ENCODE results near the gene ESPN. TPM values are rescaled to one million over a fixed set of nuclear protein-coding genes. Genes with fewer than 3 reads are reported as not detected.
"Not testable (repeated sequence)": the region's sequence is repeated elsewhere in the genome, so short reads cannot be mapped to it uniquely, and the experiment has no call there.

Gene ESPN
- total RNA-seq, 2 donors from 2014 or later: 74.3 to 98.0 TPM

DNA sequence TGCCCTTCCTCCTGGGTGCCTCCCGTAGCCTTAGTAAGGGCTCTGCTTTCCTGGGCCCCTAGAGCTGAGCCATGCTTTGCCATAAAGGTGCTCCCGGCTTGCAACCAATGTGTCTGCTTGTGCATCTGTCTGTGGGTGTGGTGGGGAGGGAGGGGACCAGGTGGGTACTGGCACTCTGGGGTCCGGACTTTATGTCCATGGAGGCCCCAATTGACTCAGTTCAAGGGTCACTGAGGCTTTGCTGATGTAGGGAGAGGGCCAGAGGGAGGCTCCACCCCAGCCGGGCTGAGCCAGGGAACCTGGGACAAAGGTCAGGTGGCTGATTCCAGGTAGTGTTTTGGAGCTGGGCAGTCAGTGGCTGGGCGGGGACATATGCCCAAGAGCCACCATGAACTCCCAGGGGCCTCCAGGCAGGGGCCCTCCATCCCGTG is 26.4 kb downstream of the ESPN start:
- Histone ChIP-seq H3K9ac (ENCODE audit: low read depth in 2 of 2, low read length in 2 of 2) (no peak overlapping the region), H3K4me3 (peak overlapping the region; percentile 13), H3K4me1 (peaks cover 9% of the 10 kb centered on the region), H3K36me3 (no peaks in the 10 kb centered on the region), H3K9me3 (no peaks in the 10 kb centered on the region), H3K27ac (peak overlapping the region; percentile 70), H3K27me3 (peaks cover 25% of the 10 kb centered on the region)
- intact Hi-C loops (cut with DNase I): no loop called here
- peak; percentile 93 for DNase-seq
- TF ChIP-seq, protein P1, sequence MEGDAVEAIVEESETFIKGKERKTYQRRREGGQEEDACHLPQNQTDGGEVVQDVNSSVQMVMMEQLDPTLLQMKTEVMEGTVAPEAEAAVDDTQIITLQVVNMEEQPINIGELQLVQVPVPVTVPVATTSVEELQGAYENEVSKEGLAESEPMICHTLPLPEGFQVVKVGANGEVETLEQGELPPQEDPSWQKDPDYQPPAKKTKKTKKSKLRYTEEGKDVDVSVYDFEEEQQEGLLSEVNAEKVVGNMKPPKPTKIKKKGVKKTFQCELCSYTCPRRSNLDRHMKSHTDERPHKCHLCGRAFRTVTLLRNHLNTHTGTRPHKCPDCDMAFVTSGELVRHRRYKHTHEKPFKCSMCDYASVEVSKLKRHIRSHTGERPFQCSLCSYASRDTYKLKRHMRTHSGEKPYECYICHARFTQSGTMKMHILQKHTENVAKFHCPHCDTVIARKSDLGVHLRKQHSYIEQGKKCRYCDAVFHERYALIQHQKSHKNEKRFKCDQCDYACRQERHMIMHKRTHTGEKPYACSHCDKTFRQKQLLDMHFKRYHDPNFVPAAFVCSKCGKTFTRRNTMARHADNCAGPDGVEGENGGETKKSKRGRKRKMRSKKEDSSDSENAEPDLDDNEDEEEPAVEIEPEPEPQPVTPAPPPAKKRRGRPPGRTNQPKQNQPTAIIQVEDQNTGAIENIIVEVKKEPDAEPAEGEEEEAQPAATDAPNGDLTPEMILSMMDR (IDR thresholded peaks at IDR 0.05): no peak

GRCh38 chr1:6453895-6454855 is 29.6 kb downstream of the ESPN start:
- H3K36me3 ChIP-seq, H3K4me3 ChIP-seq, H3K27me3 ChIP-seq: not testable (repeated sequence)

GRCh38 chr1:6454856-6455751 is 30.5 kb downstream of the ESPN start:
- Histone ChIP-seq H3K4me1 (peaks cover under 1% of the 10 kb centered on the region), H3K4me3 (no peak overlapping the region), H3K9ac (ENCODE audit: low read depth in 2 of 2, low read length in 2 of 2) (no peak overlapping the region), H3K27ac (no peak overlapping the region), H3K9me3 (no peaks in the 10 kb centered on the region), H3K27me3 (peaks cover 5% of the 10 kb centered on the region), H3K36me3 (no peaks in the 10 kb centered on the region)
- intact Hi-C loops (cut with DNase I): no loop called here
- DNase-seq: no peak
- TF ChIP-seq, protein P1 (IDR thresholded peaks at IDR 0.05): no peak

More at GRCh38 chr1:6453895-6454855, 29.6 kb downstream of the ESPN start:
- H3K4me1 ChIP-seq; H3K9ac ChIP-seq (ENCODE audit: low read depth in 2 of 2, low read length in 2 of 2); H3K9me3 ChIP-seq; H3K27ac ChIP-seq; DNase-seq; intact Hi-C loops (cut with DNase I): not testable (repeated sequence)

DNA sequence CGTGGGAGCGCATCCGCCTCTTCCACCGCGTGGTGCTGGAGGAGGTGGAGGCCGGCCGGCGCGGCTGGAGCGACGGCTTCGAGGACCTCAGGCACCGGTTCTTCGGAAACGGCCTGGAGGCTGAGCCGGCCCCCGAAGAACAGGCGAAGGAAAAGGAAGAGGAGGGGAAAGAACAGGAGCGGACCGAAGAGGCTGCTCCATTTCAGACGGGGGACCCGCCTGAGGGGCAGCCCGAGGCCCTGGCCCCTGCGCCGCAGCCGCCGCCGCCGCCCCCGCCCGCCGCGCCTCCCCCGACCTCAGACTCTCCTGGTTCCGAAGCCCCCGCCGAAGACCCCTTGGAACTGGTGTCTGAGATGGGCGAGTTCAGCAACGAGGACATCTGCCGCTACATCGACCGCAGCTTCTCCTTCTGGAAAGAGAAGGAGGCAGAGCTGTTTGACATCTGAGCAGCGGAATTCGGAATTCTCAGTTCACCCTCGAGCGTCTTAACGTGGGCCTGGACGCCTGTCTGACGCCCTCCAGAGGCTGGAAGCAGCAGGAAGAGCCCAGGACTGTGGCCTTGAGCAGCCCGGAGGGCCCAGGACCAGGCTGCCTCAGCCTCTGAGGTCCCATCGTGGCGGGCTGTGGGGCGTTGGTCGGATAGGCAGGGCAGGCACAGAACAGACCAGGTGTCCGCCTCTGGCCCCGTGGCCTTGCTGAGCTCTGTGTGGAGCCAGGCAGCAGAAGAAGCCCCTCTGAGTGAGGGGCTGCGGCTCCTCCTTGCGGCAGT is 31.4 kb downstream of the ESPN start:
- H3K9me3 ChIP-seq; H3K4me3 ChIP-seq; H3K36me3 ChIP-seq; H3K9ac ChIP-seq (ENCODE audit: low read depth in 2 of 2, low read length in 2 of 2); H3K27ac ChIP-seq; H3K27me3 ChIP-seq; H3K4me1 ChIP-seq; DNase-seq; intact Hi-C loops (cut with DNase I): not testable (repeated sequence)

DNA sequence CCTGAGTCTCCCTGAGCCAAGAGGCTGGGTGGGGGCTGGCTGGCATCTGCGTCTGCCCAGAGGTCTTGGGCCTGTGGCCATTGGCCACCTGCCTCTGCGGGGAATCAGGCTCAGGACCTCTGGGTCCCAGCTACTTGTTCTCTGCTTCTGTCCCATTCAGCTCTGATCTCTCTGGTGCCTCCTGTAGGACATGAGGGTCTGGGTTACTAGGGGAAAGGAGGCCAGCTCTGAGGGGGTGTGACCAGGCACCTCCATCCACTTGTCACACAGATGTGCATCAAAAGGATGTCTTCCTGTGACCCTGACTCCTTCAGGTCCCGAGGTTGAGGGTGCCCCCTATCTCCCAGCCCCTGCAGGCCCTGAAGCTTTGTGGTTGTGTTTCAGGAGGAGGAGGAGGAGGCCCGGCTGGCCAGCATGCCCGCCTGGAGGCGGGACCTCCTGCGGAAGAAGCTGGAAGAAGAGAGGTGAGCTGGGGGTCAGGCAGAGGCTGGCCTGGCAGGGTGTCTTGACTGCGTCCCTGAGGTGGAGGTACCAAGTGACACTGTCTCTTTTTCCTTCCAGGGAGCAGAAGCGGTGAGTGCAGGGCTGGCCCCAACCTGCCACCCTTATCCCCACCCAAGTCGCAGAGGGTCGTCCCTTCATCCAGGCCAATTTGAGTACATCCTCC is 32.4 kb downstream of the ESPN start:
- intact Hi-C loops (cut with DNase I): no loop called here
- DNase-seq: no peak
- Histone ChIP-seq H3K9me3 (no peaks in the 10 kb centered on the region), H3K4me3 (no peak overlapping the region), H3K27ac (no peak overlapping the region), H3K36me3 (no peaks in the 10 kb centered on the region), H3K9ac (ENCODE audit: low read depth in 2 of 2, low read length in 2 of 2) (no peak overlapping the region), H3K27me3 (peaks cover 5% of the 10 kb centered on the region), H3K4me1 (no peaks in the 10 kb centered on the region)
- TF ChIP-seq, protein P1 (IDR thresholded peaks at IDR 0.05): no peak

All from colonic mucosa (tissue), 4 donors.